ENCODE measurements around the gene EIF2S3.

DNA sequence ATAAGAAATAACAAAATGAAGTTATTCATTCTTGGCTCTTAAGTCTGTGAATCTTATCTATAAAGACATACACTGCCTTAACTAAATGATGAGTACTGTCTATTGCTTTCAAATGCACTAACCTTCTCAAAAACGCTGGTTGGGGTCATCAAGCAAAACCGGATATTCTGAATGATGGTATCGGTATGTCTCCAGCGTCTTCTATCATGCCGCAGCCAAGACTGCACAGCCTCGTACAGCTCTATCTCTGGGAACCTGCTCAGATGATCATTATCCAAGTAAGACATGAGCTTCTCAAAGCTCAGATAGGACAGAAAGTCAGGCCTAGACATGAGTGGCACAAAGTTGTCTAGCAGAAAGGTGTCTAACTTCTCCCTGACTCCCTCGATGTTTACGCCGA, 48.9 kb upstream of the EIF2S3 start:
- TF ChIP-seq POLR2A (IDR thresholded peaks at IDR 0.05; ENCODE audit: low read depth, low read length) (no peak), TAF1 (IDR thresholded peaks at IDR 0.05; ENCODE audit: borderline replicate concordance, low read depth, low read length) (no peak), POLR2AphosphoS5 (IDR thresholded peaks at IDR 0.05; ENCODE audit: low read depth, low read length) (no peak)

All from GM12892 (cell line).